HepG2 (cell line): ENCODE measurements around the gene SMARCA2. TPM values are rescaled to one million over a fixed set of nuclear protein-coding genes. Genes with fewer than 3 reads are reported as not detected.

ENCODE experiments used
- AGO1 ChIP-seq: fragments of 200-400 bp; formaldehyde crosslinking; IDR thresholded peaks from 2 replicates; pipeline ENCODE4 v1.6.1; 2017; ENCODE audit warnings: mild to moderate bottlenecking, low read depth, low read length, moderate library complexity; ENCODE audit not compliant: poor library complexity, severe bottlenecking
- FOXO1 ChIP-seq: sonication (generic); formaldehyde crosslinking; IDR thresholded peaks from 2 replicates; pipeline ENCODE4 v1.4.0; 2020; ENCODE audit warnings: missing genetic modification reagents
- FUBP1 ChIP-seq: sonication (generic); formaldehyde crosslinking; IDR thresholded peaks from 2 replicates; pipeline ENCODE4 v1.5.1; 2020; ENCODE audit warnings: missing genetic modification reagents, mild to moderate bottlenecking, borderline replicate concordance
- HIVEP1 ChIP-seq: sonication (generic); formaldehyde crosslinking; IDR thresholded peaks from 2 replicates; pipeline ENCODE4 v1.4.0; 2020; ENCODE audit warnings: mild to moderate bottlenecking, missing genetic modification reagents
- IRX3 ChIP-seq: sonication (generic); formaldehyde crosslinking; IDR thresholded peaks from 2 replicates; pipeline ENCODE4 v1.8.1; 2023; ENCODE audit warnings: mild to moderate bottlenecking, low read depth, missing genetic modification reagents, borderline replicate concordance
- MED1 ChIP-seq: sonication (generic); formaldehyde crosslinking; IDR thresholded peaks from 2 replicates; pipeline ENCODE4 v1.4.0; 2020; ENCODE audit warnings: missing genetic modification reagents
- NR1H2 ChIP-seq: sonication (generic); formaldehyde crosslinking; IDR thresholded peaks from 2 replicates; pipeline ENCODE4 v1.8.1; 2022; ENCODE audit warnings: low read depth, missing genetic modification reagents, borderline replicate concordance
- POGZ ChIP-seq: sonication (generic); formaldehyde crosslinking; IDR thresholded peaks from 2 replicates; pipeline ENCODE4 v1.4.0; 2020; ENCODE audit warnings: mild to moderate bottlenecking, missing genetic modification reagents
- RFX3 ChIP-seq: IDR thresholded peaks from 2 replicates; pipeline ENCODE4 v1.6.1; 2016; ENCODE audit warnings: missing biosample characterization, missing genetic modification reagents
- STAT6 ChIP-seq: sonication (generic); formaldehyde crosslinking; IDR thresholded peaks from 2 replicates; pipeline ENCODE4 v1.4.0; 2020; ENCODE audit warnings: missing genetic modification reagents, mild to moderate bottlenecking, borderline replicate concordance
- UBTF ChIP-seq: sonication (generic); formaldehyde crosslinking; IDR thresholded peaks from 2 replicates; pipeline ENCODE4 v1.4.0; 2020; ENCODE audit warnings: mild to moderate bottlenecking, missing genetic modification reagents
- YEATS2 ChIP-seq: sonication (generic); formaldehyde crosslinking; IDR thresholded peaks from 2 replicates; pipeline ENCODE4 v1.4.0; 2020; ENCODE audit warnings: missing genetic modification reagents, borderline replicate concordance
- ZBTB10 ChIP-seq: sonication (generic); formaldehyde crosslinking; IDR thresholded peaks from 2 replicates; pipeline ENCODE4 v1.4.0; 2020; ENCODE audit warnings: missing genetic modification reagents, borderline replicate concordance
- ZFP41 ChIP-seq: sonication (generic); formaldehyde crosslinking; IDR thresholded peaks from 2 replicates; pipeline ENCODE4 v1.4.0; 2020; ENCODE audit warnings: mild to moderate bottlenecking, missing genetic modification reagents, borderline replicate concordance
- ZNF333 ChIP-seq: sonication (generic); formaldehyde crosslinking; IDR thresholded peaks from 2 replicates; pipeline ENCODE4 v1.4.0; 2020; ENCODE audit warnings: mild to moderate bottlenecking, missing genetic modification reagents, borderline replicate concordance
- ZNF430 ChIP-seq: sonication (generic); formaldehyde crosslinking; IDR thresholded peaks from 2 replicates; pipeline ENCODE4 v1.9.0; 2021; ENCODE audit warnings: mild to moderate bottlenecking, missing genetic modification reagents
- ZNF557 ChIP-seq: sonication (generic); formaldehyde crosslinking; IDR thresholded peaks from 2 replicates; pipeline ENCODE4 v1.4.0; 2020; ENCODE audit warnings: missing genetic modification reagents
- ZNF607 ChIP-seq: sonication (generic); formaldehyde crosslinking; IDR thresholded peaks from 2 replicates; pipeline ENCODE4 v1.5.1; 2020; ENCODE audit warnings: missing genetic modification reagents, mild to moderate bottlenecking, borderline replicate concordance
- polyA plus RNA-seq, 8 experiments: library from polyadenylated mRNA; depleted of rRNA in 3 of 8; stranded (reverse) in 7 of 8; unstranded in 1 of 8; fragments of >200 nt; fragmentation: Illumina TruSeq in 4 of 8; extraction: Trizol in 4 of 8; gene quantifications; 2 replicates each; pipeline versions ENCODE4 v1.2.1 to v1.2.3, GENCODE V29; 2011 to 2016; ENCODE audit warnings: low read depth in 4 of 8, missing spikeins in 1 of 8, mixed read lengths in 1 of 8; ENCODE audit not compliant: insufficient read depth in 1 of 8
- total RNA-seq, 5 experiments: library from RNA; depleted of rRNA; stranded (reverse); fragments of >200 nt; fragmentation: Illumina TruSeq; extraction: Trizol; gene quantifications; 2 replicates each; pipeline ENCODE4 v1.2.3, GENCODE V29; 2016; ENCODE audit warnings: low read depth in 1 of 5

SMARCA2 gene
- total and polyA plus RNA-seq, 2 of the 13 experiments (the other 11 are each of a cell fraction or from before 2014, with no cell fraction given), result 22.5 to 23.7 TPM

- 0 out of 2 replicates have a peak, but pooled peaks have one; percentile 33 for TF ChIP-seq ZBTB10 (CRISPR knock-in tag)
- TF ChIP-seq ZNF430 (CRISPR knock-in tag), result peak; percentile 56
- peak; percentile 38; the same call in 1 of the 2 replicates for TF ChIP-seq YEATS2 (CRISPR knock-in tag)
- TF ChIP-seq IRX3 (CRISPR knock-in tag), result no peak
- TF ChIP-seq FOXO1 (CRISPR knock-in tag), result peak; percentile 46
- TF ChIP-seq FUBP1 (CRISPR knock-in tag), result no peak
- TF ChIP-seq MED1 (CRISPR knock-in tag), result peak; percentile 65
- TF ChIP-seq STAT6, result no peak
- TF ChIP-seq POGZ (CRISPR knock-in tag), result peak; percentile 74
- no peak for TF ChIP-seq RFX3 (CRISPR knock-in tag)
- TF ChIP-seq HIVEP1, result no peak
- TF ChIP-seq ZNF333 (CRISPR knock-in tag), result 0 out of 2 replicates have a peak, but pooled peaks have one; percentile 32
- no peak; the same call in 1 of the 2 replicates for TF ChIP-seq UBTF
- 0 out of 2 replicates have a peak, but pooled peaks have one; percentile 60 for TF ChIP-seq ZNF557 (CRISPR knock-in tag)
- no peak for TF ChIP-seq ZFP41 (CRISPR knock-in tag)
- TF ChIP-seq AGO1, result no peak
- no peak for TF ChIP-seq NR1H2
- 0 out of 2 replicates have a peak, but pooled peaks have one; percentile 55 for TF ChIP-seq ZNF607 (CRISPR knock-in tag)
Measured at GRCh38 chr9:2241836-2242741, 226.9 kb downstream of the SMARCA2 start (continued).
